ENCODE results near the gene TMA7. TPM values are rescaled to one million over a fixed set of nuclear protein-coding genes. Genes with fewer than 3 reads are reported as not detected.
A peak's percentile ranks its signal among the peaks of the same experiment; 100 is the strongest.

TMA7 gene
- polyA plus RNA-seq, 1 donor from 2014 or later = 701 TPM

DNA sequence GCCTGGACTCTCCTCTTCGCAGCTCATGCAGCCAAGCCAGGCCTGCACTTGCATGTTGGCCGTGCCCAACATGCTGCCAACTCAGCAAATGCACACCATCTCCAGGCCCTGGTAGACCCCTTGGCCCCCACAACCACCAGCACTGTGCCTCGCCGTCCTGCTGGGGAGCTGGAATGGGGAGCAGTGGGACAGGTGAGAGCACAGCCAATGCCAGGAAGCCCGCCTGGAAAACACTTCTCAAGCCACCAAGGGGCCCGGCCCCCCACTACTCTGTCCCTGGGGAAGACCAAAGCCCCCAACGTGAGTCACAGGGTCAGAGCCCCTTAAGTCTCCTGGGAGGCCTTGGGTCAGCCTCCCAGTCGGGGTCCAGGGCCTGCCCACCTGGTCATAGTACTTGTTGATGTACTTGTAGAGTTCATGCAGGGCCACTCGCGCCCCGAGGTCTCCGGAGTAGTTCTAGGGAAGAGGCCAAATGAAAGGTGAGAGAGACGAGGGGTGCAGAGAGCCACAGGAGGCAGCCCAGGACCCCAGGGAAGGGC lies 34.6 kb upstream of the TMA7 start:
- H3K27me3 Mint-ChIP-seq = no peaks in the 10 kb centered on the region
- no peaks in the 10 kb centered on the region for H3K36me3 Mint-ChIP-seq
- peaks cover 0 to 2% (median 0%) of the 10 kb centered on the region in 3 donors for H3K4me1 Mint-ChIP-seq
- H3K9me3 Mint-ChIP-seq = no peaks in the 10 kb centered on the region
- peak overlapping the region in 1 of 3 donors; percentile 46 for H3K27ac Mint-ChIP-seq
- no peak overlapping the region for H3K4me3 Mint-ChIP-seq

DNA sequence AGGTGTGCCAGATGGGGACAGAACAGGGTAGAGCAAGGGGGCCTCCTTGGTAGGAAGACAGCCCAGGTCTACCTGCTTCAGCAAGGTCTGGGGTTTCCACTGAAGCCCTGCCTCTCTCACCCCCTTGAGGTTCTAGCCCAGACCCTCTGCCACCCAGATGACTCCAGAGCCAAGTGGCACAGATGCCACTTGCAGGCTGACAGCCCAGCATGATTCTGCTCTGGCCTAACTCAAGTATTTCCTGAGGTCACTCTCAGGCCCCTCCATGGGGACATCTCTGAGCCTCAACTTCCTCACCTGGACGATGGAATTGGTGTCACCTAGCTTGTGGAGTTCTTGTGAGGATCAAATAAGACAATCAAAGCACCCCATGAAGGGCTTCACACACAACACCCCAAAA lies 34.1 kb upstream of the TMA7 start:
- Mint-ChIP-seq H3K27ac (no peak overlapping the region), H3K9me3 (no peaks in the 10 kb centered on the region)

DNA sequence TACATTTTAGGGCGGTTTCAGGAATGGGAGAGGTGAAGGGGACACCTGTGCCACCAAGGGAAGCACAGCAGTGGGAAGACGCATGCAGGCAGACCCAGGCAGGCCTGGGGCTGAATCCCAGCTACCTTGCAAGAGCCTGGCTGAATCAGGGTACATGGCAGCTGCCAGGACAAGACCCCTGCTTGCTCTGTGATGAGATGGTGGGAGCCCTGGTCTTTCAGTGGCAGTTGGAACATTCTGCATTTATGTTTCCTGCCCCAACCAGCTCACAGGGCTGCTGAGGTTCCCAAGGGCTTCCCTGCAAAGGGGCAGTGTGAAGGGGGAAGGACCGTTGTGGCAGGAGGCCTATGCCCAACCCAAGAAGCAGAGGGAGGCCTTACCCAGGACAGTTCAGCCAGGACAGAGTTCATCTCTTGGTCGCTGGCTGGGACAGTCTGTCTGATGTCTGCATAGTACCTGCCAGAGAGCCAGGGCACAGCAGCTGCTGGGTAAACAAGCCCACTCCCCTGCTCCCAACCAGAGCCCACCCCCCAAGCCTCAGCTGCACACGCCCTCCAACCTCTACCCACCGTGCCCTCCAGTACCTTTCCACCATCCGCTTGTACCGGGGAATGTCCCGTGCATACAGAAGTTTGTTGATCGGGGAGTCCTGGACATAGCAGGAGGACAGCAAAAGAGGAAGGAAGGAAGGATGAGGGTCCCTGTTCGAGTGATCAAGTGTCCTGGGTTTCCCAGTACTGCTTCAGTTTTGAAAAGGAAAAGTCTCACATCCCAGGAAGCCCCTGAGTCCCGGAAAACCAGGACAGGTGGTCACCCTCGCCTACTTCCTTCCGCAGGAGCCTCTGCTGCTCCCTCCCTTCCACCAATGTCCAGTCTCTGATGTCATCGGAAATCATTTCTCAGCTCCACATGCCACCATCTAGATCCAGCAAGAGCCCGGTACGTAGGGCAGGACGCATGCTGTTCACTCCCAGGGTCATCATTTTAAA lies 33.3 kb upstream of the TMA7 start:
- no peaks in the 10 kb centered on the region for H3K9me3 Mint-ChIP-seq
- no peak overlapping the region for H3K4me3 Mint-ChIP-seq
- H3K4me1 Mint-ChIP-seq = peaks cover 0 to 2% (median 0%) of the 10 kb centered on the region in 3 donors
- no peaks in the 10 kb centered on the region for H3K27me3 Mint-ChIP-seq
- peak overlapping the region in 1 of 3 donors; percentile 67 for H3K27ac Mint-ChIP-seq
- no peaks in the 10 kb centered on the region for H3K36me3 Mint-ChIP-seq

More for the DNA sequence above, 34.1 kb upstream of the TMA7 start:
- H3K4me1 Mint-ChIP-seq = peaks cover 0 to 2% (median 0%) of the 10 kb centered on the region in 3 donors
- H3K36me3 Mint-ChIP-seq = no peaks in the 10 kb centered on the region
- no peak overlapping the region for H3K4me3 Mint-ChIP-seq
- no peaks in the 10 kb centered on the region for H3K27me3 Mint-ChIP-seq

DNA sequence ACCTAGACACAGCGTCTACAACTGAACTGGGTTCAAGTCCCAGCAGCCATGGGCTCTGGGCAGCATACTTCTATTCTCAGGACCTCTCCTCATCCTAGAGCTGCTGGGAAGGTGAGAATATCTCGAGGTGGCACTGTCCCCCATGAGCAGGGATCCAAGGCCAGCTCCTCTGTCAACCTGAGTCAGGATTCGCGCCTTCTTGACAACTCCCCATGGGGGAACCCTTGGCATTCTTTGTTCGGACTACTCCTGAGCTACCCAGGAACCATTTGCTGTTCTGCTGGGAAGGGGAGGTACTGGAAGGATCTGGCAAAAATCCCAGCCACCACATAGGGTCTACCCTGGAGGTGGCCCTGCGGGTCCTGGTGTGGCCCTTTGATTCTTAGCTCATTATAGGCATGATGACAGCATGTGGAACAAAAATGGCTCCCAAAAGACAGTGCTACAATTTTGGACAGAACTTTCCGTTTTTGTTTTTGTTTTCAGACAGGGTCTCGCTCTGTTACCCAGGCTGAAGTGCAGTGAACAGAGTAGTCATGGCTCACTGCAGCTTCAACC lies 32.4 kb upstream of the TMA7 start:
- peaks cover 0 to 2% (median 0%) of the 10 kb centered on the region in 3 donors for H3K4me1 Mint-ChIP-seq
- H3K4me3 Mint-ChIP-seq = no peak overlapping the region
- H3K36me3 Mint-ChIP-seq = no peaks in the 10 kb centered on the region
- peak overlapping the region in 1 of 3 donors; percentile 67 for H3K27ac Mint-ChIP-seq
- H3K9me3 Mint-ChIP-seq = no peaks in the 10 kb centered on the region
- H3K27me3 Mint-ChIP-seq = no peaks in the 10 kb centered on the region

DNA sequence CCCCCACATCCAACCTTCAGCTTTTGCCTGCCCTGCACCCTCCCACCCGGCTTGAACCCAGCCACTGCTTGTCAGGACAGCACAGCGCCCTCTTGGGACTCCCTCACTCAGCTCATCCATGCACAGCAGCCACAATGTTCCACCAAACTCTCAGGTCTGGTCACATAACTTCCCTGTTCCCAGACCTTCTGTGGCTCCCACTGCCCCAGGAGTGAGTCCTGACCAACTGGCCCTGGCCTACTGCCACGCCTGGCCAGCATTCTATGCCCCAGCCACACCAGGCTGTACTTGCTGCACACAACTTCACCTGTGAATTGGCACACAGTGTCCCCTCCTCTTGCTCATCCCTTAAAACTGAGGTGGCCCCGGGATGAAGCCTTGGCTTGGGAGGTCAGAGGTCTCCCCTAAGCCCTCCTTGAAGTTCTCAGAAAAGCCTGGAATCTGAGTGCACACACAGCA lies 31.2 kb upstream of the TMA7 start:
- H3K27me3 Mint-ChIP-seq = no peaks in the 10 kb centered on the region
- no peak overlapping the region for H3K27ac Mint-ChIP-seq

DNA sequence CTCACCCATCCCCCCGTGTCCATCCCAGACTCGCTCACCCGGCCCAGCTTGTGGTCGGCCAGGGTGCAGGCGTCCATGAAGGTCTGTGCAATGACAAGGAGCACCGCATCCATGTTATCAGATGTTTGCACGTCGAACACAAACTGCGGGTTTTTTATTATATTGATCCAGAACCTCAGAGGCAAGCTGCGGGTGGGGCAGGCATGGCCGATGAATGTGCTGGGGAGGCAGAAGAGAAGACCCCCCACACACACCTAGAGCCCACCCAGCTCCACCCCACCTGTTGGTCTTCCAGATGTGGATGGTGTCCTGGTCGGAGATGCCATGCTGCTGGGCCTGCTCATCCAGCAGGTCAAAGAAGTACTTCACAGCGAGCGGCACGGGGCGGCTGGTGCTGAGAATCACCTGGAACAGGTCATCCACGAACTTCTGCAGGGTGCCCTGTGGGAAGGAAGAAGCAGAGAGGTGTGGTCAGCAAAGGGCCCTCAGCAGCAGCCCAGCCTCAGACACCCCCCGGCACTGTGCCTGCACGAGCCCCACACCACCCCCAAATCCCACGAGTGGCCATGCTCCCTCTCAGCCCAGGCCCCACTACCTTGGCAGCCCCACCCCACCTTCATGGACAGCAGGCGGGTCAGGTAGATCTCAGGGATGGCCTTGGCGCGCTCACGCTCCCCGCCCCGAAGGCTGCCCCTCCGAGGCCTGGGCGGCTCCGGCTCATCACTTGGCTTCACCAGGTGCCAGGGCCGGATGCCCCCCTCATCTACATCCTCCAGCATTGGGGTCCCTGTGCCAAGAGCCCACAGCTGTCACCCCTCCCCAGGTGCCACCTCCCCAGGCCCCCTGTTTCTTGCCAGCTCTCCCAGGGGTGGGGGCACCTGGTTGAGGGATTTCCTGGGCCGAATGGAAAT lies 30.5 kb upstream of the TMA7 start:
- Mint-ChIP-seq H3K27me3 (no peaks in the 10 kb centered on the region), H3K9me3 (no peaks in the 10 kb centered on the region), H3K27ac (no peak overlapping the region), H3K4me3 (no peak overlapping the region), H3K36me3 (no peaks in the 10 kb centered on the region), H3K4me1 (peaks cover 0 to 2% (median 0%) of the 10 kb centered on the region in 3 donors)

More for the DNA sequence above, 31.2 kb upstream of the TMA7 start:
- no peaks in the 10 kb centered on the region for H3K36me3 Mint-ChIP-seq
- H3K4me1 Mint-ChIP-seq = peaks cover 0 to 2% (median 0%) of the 10 kb centered on the region in 3 donors
- H3K4me3 Mint-ChIP-seq = no peak overlapping the region
- no peaks in the 10 kb centered on the region for H3K9me3 Mint-ChIP-seq

DNA sequence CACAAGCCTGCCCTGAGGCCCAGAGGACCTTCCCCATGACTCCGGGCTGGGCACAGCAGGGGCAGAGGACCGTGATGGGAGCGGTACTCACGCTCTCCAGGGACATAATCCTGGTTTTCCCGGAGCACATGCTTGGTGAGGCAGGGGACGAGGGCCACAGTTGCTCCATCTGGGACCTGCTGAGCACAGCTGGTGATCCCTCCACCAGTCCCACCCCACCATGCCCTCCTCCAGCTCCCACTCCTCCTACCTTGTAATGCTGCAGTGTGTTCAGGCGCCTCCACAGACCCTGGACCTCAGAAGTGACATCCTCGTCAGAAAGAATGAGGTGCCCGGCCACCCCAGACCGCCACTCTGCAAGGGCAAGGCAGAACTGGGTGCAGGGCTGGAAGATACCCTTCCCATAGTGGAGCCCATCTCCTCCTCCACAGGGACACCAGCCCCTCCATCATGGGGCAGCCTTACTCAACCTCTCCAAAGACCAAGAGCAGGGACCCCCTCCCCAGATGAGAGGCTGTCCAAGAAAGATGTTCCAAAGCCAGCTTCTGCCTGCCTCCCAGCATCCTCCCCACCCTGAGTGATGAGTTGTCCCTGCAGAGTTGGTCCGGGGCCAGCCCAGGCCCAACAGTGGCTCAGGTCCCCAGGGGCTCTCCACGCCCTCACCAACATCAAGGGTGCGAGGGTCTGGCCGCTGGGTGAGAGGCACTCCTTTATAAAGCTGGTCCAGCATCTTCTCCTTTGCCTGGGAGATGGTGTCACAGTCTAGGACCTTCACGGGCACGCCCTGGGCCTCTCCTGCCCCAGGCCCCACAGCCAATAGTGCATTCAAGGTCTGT lies 29.6 kb upstream of the TMA7 start:
- peaks cover 0 to 4% (median 0%) of the 10 kb centered on the region in 3 donors for H3K4me1 Mint-ChIP-seq
- H3K27ac Mint-ChIP-seq = no peak overlapping the region
- no peaks in the 10 kb centered on the region for H3K9me3 Mint-ChIP-seq
- no peak overlapping the region for H3K4me3 Mint-ChIP-seq
- H3K27me3 Mint-ChIP-seq = no peaks in the 10 kb centered on the region
- no peaks in the 10 kb centered on the region for H3K36me3 Mint-ChIP-seq

DNA sequence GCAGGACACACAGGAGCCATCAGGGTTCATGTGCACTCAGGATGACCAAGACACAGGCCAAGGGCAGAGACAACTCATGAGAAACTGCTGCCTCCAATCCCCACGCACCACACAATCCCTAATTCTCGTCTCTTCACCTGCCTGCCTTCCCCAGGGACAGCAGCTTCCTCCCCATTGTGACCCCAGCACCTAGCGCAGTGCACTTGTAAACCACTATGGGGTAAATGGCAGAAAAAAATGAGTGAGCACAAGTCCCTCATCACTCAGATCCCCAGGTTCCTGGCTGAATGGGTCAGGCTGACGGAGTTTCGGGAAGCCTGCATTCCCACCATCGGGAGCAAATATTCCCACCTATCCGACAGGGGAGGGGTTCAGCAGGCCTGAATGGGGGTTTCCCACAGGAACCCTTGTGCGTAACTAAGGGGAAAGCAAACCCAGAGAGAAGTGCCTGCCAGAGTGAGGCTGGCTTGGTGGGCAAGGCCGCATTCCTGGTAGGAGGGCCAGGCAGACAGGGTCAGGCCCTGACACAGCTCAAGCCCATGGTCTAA lies 28.9 kb upstream of the TMA7 start:
- Mint-ChIP-seq H3K4me3 (no peak overlapping the region), H3K27ac (no peak overlapping the region), H3K4me1 (peaks cover 0 to 4% (median 0%) of the 10 kb centered on the region in 3 donors), H3K36me3 (no peaks in the 10 kb centered on the region), H3K9me3 (no peaks in the 10 kb centered on the region), H3K27me3 (no peaks in the 10 kb centered on the region)

DNA sequence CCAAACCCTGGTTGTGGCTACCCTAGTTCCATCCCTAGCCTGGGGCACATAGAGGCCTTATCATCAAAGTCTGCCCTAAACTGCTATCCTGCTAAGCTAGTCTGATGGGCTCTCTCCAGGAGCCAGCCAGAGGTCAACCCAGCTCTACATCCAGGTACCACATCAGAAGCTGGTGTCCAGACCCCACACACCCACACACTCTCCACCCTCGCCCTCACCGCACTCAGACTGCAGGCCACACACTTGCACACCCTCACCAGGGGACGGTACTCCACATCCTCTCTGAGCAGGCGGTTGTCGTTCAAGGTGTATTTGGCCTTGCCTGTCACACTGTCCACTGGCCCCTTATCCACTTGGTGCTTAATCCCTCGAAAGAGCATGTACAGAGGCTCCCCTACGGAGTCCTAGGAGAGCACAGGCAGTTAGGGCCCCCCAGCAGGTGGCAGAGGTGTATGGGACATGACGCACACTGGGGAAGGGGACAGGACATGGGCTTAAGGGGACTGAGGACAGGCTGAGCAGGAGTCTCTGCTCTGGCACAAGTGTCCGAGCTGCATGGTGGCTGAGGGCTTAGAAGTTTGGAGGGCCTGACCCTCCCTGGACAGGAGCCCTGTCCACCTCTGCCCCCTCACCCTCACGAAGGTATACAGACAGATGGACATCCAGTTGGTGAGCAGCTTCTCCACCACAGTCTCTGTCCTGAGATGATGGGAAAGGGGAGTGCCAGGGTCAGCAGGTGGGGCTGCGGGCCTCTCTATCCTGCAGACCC lies 28.3 kb upstream of the TMA7 start:
- Mint-ChIP-seq H3K36me3 (no peaks in the 10 kb centered on the region), H3K27ac (no peak overlapping the region), H3K27me3 (no peaks in the 10 kb centered on the region), H3K4me1 (peaks cover 0 to 4% (median 0%) of the 10 kb centered on the region in 3 donors), H3K4me3 (no peak overlapping the region), H3K9me3 (no peaks in the 10 kb centered on the region)

DNA sequence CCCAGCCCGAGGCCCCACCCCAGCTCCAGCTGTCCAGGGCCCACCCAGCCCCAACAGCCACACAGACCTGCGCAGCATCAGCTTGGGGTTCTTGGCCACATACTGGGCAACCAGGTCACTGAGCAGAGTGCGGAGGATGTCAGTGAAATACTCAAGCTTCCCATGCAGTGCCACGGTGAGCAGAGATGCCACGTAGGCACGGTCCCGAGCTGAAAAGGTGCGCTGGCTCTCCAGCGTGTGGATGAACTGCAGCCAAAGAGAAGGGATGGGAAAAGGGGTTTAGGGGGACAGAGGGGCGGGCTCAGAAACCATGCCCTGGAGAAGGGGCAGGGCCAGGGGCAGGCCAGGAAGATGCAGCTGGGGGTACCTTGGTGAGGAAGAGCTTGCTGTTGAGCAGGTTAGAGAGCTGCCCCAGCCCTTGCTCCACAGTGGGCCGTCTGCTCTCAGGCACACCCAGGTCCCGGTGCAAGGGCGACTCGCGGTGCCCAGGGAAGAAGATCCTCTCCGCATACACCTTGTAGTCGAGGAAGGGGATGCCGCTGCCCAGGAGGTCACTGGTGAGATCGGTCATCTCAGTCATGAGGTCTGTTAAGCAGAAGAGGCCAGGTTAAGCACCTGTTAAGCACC lies 27.6 kb upstream of the TMA7 start:
- no peak overlapping the region for H3K27ac Mint-ChIP-seq

DNA sequence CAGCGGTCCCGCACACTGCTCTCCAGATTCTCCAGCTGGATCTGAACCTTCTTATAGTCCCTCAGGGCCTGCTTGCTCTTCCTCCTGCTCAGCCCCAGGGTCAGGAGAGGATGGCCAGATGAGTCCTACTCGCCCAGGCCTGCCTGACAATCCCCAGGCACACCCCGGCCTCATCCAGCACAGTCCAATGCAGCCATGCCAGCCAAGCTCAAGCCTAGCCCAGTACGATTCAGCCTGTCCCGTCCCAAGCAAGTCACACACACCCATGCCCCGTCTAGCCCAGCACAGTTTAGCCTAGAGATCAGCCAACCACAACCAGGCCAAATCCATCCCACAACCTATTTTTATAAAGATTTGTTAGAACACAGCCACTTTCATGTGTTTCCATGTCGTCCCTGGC lies 27.0 kb upstream of the TMA7 start:
- no peak overlapping the region for H3K27ac Mint-ChIP-seq
- H3K4me3 Mint-ChIP-seq = no peak overlapping the region
- no peaks in the 10 kb centered on the region for H3K27me3 Mint-ChIP-seq
- H3K4me1 Mint-ChIP-seq = peaks cover 0 to 4% (median 0%) of the 10 kb centered on the region in 3 donors
- H3K36me3 Mint-ChIP-seq = no peaks in the 10 kb centered on the region
- H3K9me3 Mint-ChIP-seq = no peaks in the 10 kb centered on the region

More for the DNA sequence above, 27.6 kb upstream of the TMA7 start:
- H3K4me1 Mint-ChIP-seq = peaks cover 0 to 4% (median 0%) of the 10 kb centered on the region in 3 donors
- H3K36me3 Mint-ChIP-seq = no peaks in the 10 kb centered on the region
- no peak overlapping the region for H3K4me3 Mint-ChIP-seq
- no peaks in the 10 kb centered on the region for H3K9me3 Mint-ChIP-seq
- H3K27me3 Mint-ChIP-seq = no peaks in the 10 kb centered on the region

DNA sequence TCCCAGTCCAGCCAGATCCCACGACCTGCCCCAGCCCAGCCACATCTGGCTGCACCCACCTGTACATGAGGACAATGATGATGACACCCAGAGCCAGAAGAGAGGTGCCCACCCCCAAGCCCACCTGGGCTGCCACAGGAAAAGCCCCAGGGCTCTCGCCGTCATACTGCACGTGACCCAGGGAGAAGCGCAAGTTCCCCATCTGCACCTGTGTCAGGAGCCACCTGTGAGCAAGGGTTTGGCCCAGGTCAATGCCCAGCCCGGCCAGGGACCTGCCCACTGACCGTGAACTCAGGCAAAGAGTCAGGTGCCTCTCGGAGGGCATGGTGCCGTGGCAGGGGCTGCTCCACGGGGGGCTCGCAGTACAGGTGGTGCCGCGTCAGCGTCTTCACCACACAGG lies 26.4 kb upstream of the TMA7 start:
- Mint-ChIP-seq H3K36me3 (no peaks in the 10 kb centered on the region), H3K4me1 (peaks cover 0 to 2% (median 0%) of the 10 kb centered on the region in 3 donors), H3K9me3 (no peaks in the 10 kb centered on the region), H3K27me3 (no peaks in the 10 kb centered on the region), H3K4me3 (no peak overlapping the region), H3K27ac (no peak overlapping the region)

Measured in IgD-negative memory B cell (primary cell).